Measurements from ENCODE around the gene ZNF367.

- peak in 1 of 2 donors; percentile 8 for TF ChIP-seq POLR2A (IDR thresholded peaks at IDR 0.05)
- no peak for TF ChIP-seq CTCF (IDR thresholded peaks at IDR 0.05)
Measured at GRCh38 chr9:96418920-96419690, 935 bp upstream of the ZNF367 start.

Measured in vagina (tissue), 2 donors.